HL-60 (cell line): Measurements from ENCODE around the gene PXDC1.

ENCODE experiments used
- DNase-seq, 2 experiments: peaks; one replicate each; pipeline ENCODE4 v3.0.0-alpha.2; 2010 to 2020; ENCODE audit warnings: low read depth in 1 of 2, low spot score in 1 of 2
- H3K27ac ChIP-seq: fragments of 250-450 bp; sonication (Bioruptor Pico); replicated peaks from 2 replicates; pipeline ENCODE4 v1.5.1; 2020; ENCODE audit warnings: mild to moderate bottlenecking, moderate library complexity
- H3K27me3 ChIP-seq: fragments of 250-450 bp; sonication (Bioruptor Pico); 2 replicates; pipeline ENCODE4 v1.5.1; 2021; ENCODE audit warnings: mild to moderate bottlenecking, moderate library complexity; ENCODE audit not compliant: insufficient read depth, poor library complexity, severe bottlenecking
- H3K4me3 ChIP-seq: replicated peaks from 2 replicates; pipeline ENCODE4 v1.5.1; 2011; ENCODE audit warnings: mild to moderate bottlenecking, control low read depth, low read length; ENCODE audit not compliant: insufficient read depth
- CTCF ChIP-seq: IDR thresholded peaks from one replicate; pipeline ENCODE4 v1.5.1; 2011; ENCODE audit warnings: low read length, control low read depth, inconsistent platforms; ENCODE audit not compliant: insufficient read depth
- GABPA ChIP-seq: IDR thresholded peaks from 2 replicates; pipeline ENCODE4 v1.6.1; 2012; ENCODE audit warnings: low read depth
- POLR2AphosphoS5 ChIP-seq: IDR thresholded peaks from 2 replicates; pipeline ENCODE4 v1.6.1; 2012; ENCODE audit warnings: low read depth
- SPI1 ChIP-seq: IDR thresholded peaks from 2 replicates; pipeline ENCODE4 v1.6.1; 2012; ENCODE audit warnings: low read depth, mild to moderate bottlenecking, borderline replicate concordance
- TF ChIP-seq, protein P1 (sequence below): IDR thresholded peaks from 2 replicates; pipeline ENCODE4 v1.6.1; 2012; ENCODE audit warnings: low read depth; ENCODE audit not compliant: insufficient replicate concordance

PXDC1 gene

DNA sequence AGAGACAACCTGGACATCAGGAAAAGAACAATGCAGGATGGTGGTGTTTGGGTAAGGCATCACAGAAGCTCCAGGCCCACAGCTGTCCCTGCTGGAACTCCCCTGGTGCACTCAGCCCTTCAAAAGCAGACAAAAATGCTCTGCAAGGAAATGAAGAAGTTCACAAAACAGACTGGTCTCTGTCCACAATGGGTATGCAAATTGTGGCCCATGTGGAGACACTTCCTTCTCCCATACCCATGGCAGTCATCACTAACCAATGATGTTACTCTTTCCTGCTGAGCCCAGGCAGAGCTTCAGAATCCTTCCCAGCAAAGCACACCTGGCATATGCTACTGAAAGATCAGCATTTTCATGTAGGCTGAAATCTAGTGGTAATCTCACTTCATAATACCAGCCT lies 42.6 kb upstream of the PXDC1 start:
- H3K4me3 ChIP-seq: no peak overlapping the region
- no peak overlapping the region for H3K27ac ChIP-seq
- TF ChIP-seq CTCF: no peak
- TF ChIP-seq, protein P1, sequence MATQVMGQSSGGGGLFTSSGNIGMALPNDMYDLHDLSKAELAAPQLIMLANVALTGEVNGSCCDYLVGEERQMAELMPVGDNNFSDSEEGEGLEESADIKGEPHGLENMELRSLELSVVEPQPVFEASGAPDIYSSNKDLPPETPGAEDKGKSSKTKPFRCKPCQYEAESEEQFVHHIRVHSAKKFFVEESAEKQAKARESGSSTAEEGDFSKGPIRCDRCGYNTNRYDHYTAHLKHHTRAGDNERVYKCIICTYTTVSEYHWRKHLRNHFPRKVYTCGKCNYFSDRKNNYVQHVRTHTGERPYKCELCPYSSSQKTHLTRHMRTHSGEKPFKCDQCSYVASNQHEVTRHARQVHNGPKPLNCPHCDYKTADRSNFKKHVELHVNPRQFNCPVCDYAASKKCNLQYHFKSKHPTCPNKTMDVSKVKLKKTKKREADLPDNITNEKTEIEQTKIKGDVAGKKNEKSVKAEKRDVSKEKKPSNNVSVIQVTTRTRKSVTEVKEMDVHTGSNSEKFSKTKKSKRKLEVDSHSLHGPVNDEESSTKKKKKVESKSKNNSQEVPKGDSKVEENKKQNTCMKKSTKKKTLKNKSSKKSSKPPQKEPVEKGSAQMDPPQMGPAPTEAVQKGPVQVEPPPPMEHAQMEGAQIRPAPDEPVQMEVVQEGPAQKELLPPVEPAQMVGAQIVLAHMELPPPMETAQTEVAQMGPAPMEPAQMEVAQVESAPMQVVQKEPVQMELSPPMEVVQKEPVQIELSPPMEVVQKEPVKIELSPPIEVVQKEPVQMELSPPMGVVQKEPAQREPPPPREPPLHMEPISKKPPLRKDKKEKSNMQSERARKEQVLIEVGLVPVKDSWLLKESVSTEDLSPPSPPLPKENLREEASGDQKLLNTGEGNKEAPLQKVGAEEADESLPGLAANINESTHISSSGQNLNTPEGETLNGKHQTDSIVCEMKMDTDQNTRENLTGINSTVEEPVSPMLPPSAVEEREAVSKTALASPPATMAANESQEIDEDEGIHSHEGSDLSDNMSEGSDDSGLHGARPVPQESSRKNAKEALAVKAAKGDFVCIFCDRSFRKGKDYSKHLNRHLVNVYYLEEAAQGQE: no peak
- no peak for TF ChIP-seq GABPA
- no peak for DNase-seq
- no peaks in the 10 kb centered on the region for H3K27me3 ChIP-seq

GRCh38 chr6:3793545-3793944 lies 42.0 kb upstream of the PXDC1 start:
- no peak for DNase-seq
- Histone ChIP-seq H3K27me3 (no peaks in the 10 kb centered on the region), H3K27ac (no peak overlapping the region), H3K4me3 (no peak overlapping the region)
- TF ChIP-seq, protein P1: no peak
- TF ChIP-seq CTCF (no peak), POLR2AphosphoS5 (no peak), SPI1 (no peak), GABPA (no peak)

GRCh38 chr6:3791526-3792203 lies 40.2 kb upstream of the PXDC1 start:
- no peak overlapping the region for H3K4me3 ChIP-seq
- TF ChIP-seq, protein P1: no peak
- TF ChIP-seq GABPA (no peak), CTCF (no peak), POLR2AphosphoS5 (no peak), SPI1 (no peak)
- no peaks in the 10 kb centered on the region for H3K27me3 ChIP-seq
- H3K27ac ChIP-seq: no peak overlapping the region
- no peak for DNase-seq
